Esophagus squamous epithelium (tissue), 4 donors: ENCODE results near the gene CCNJ.

ENCODE experiments used
- POLR2A ChIP-seq, 4 donors: fragments of 450-650 bp; IDR thresholded peaks; one replicate each; pipeline ENCODE4 v1.6.1; 2017; ENCODE audit warnings: antibody characterized with exemption in 4 of 4, mild to moderate bottlenecking in 4 of 4, moderate library complexity in 3 of 4
- TF ChIP-seq, protein P1 (sequence below), 6 experiments: fragments of 450-650 bp in 4 of 6; fragments of 200-600 bp in 2 of 6; sonication (generic) in 2 of 6; IDR thresholded peaks; one replicate each; pipeline ENCODE4 v1.5.1; 2016 to 2019; ENCODE audit warnings: antibody characterized with exemption in 6 of 6, mild to moderate bottlenecking in 4 of 6, moderate library complexity in 4 of 6

GRCh38 chr10:96074776-96075175 lies 31.4 kb downstream of the CCNJ start:
- TF ChIP-seq, protein P1, sequence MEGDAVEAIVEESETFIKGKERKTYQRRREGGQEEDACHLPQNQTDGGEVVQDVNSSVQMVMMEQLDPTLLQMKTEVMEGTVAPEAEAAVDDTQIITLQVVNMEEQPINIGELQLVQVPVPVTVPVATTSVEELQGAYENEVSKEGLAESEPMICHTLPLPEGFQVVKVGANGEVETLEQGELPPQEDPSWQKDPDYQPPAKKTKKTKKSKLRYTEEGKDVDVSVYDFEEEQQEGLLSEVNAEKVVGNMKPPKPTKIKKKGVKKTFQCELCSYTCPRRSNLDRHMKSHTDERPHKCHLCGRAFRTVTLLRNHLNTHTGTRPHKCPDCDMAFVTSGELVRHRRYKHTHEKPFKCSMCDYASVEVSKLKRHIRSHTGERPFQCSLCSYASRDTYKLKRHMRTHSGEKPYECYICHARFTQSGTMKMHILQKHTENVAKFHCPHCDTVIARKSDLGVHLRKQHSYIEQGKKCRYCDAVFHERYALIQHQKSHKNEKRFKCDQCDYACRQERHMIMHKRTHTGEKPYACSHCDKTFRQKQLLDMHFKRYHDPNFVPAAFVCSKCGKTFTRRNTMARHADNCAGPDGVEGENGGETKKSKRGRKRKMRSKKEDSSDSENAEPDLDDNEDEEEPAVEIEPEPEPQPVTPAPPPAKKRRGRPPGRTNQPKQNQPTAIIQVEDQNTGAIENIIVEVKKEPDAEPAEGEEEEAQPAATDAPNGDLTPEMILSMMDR (IDR thresholded peaks at IDR 0.05), result no peak
- TF ChIP-seq POLR2A (IDR thresholded peaks at IDR 0.05), result no peak
